PFSK-1 (cell line): ENCODE results near the gene ZNF814.
A peak's percentile ranks its signal among the peaks of the same experiment; 100 is the strongest.

ENCODE experiments used
- FOXP2 ChIP-seq: optimal IDR thresholded peaks from 2 replicates; pipeline ENCODE3; 2011; ENCODE audit warnings: borderline replicate concordance, control low read depth, inconsistent platforms; ENCODE audit not compliant: insufficient read depth; ENCODE audit errors: extremely low read length, extremely low read depth
- POLR2AphosphoS5 ChIP-seq: IDR thresholded peaks from 2 replicates; pipeline ENCODE4 v1.6.1; 2012; ENCODE audit warnings: low read depth, mild to moderate bottlenecking, control low read depth, low read length, moderate library complexity
- REST ChIP-seq, 2 experiments: IDR thresholded peaks; 2 replicates each; pipeline versions ENCODE4 v1.6.1 to v1.8.0; 2011 to 2012; ENCODE audit warnings: low read depth in 2 of 2, low read length in 2 of 2, control low read depth in 1 of 2, inconsistent platforms in 1 of 2, mild to moderate bottlenecking in 1 of 2, moderate library complexity in 1 of 2; ENCODE audit not compliant: insufficient read depth in 1 of 2
- SIN3A ChIP-seq: IDR thresholded peaks from 2 replicates; pipeline ENCODE4 v1.6.1; 2012; ENCODE audit warnings: mild to moderate bottlenecking, low read length, moderate library complexity, borderline replicate concordance; ENCODE audit not compliant: insufficient read depth
- TAF1 ChIP-seq: IDR thresholded peaks from 2 replicates; pipeline ENCODE4 v1.6.1; 2012; ENCODE audit warnings: low read length, control low read depth, borderline replicate concordance; ENCODE audit not compliant: insufficient read depth

The ZNF814 gene

GRCh38 chr19:57870225-57870624 is 18.6 kb downstream of the ZNF814 start:
- TF ChIP-seq REST (IDR thresholded peaks at IDR 0.05; ENCODE audit: insufficient read depth in 1 of 2, low read depth in 2 of 2, low read length in 2 of 2), result no peak
- no peak for TF ChIP-seq FOXP2
- TF ChIP-seq TAF1, result no peak
- no peak for TF ChIP-seq POLR2AphosphoS5
- no peak for TF ChIP-seq SIN3A

- no peak for TF ChIP-seq SIN3A
- peak; percentile 23; the same call in 1 of the 2 replicates for TF ChIP-seq POLR2AphosphoS5
These were observed 20.9 kb downstream of the ZNF814 start for GRCh38 chr19:57867868-57868492.

- TF ChIP-seq SIN3A (no peak), TAF1 (no peak), FOXP2 (no peak), POLR2AphosphoS5 (no peak)
These were observed 38.3 kb downstream of the ZNF814 start for GRCh38 chr19:57850553-57851017.

DNA sequence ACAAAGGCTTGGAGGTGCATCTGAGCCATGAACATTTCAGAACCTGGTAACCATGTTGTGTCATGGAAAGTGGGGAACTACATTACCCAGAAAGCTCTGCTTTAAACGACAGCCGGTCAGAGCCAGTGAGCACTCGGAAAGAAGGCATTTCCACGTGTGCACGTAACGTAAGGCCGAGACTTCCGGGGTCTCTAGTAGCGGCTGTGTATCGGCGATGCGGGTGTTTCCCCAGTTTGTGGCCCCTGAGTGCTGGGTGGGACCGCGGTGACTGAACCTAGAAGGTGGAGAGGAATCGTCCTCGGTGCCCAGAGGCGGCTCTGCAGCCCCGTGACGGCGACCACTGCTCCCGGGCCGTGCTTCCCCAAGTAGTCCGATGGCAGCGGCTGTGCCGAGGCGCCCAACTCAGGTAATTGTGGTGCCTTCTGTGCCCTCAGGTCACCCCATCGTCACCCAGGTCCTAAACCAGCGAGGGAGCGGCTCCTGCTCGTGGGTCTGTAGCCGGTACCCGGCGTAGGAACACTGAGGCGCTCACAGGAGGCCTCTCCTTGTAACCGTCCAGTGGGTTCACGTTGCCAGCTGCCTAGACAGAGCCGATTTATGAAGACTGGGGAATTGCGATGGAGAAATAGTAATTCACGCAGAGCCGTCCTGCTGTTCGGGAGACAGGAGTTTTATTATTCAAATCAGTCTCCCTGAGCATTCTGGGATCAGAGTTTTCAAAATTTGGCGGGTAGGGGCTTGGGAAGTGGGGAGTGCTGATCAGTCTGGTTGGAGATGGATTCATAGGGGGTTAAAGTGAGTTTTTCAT is 39.0 kb downstream of the ZNF814 start, which contains the start of gene ZNF587:
Gene ZNF587, plus strand, starts transcription at position 194 of the 808 bp plus-strand sequence. Its CDS starts 180 bp downstream, at position 374.
- TF ChIP-seq POLR2AphosphoS5, result peak; percentile 66

GRCh38 chr19:57841122-57841763 is 47.6 kb downstream of the ZNF814 start:
- no peak for TF ChIP-seq SIN3A
- no peak for TF ChIP-seq TAF1
- no peak for TF ChIP-seq POLR2AphosphoS5
- TF ChIP-seq FOXP2, result no peak
- no peak for TF ChIP-seq REST (IDR thresholded peaks at IDR 0.05; ENCODE audit: insufficient read depth in 1 of 2, low read depth in 2 of 2, low read length in 2 of 2)

DNA sequence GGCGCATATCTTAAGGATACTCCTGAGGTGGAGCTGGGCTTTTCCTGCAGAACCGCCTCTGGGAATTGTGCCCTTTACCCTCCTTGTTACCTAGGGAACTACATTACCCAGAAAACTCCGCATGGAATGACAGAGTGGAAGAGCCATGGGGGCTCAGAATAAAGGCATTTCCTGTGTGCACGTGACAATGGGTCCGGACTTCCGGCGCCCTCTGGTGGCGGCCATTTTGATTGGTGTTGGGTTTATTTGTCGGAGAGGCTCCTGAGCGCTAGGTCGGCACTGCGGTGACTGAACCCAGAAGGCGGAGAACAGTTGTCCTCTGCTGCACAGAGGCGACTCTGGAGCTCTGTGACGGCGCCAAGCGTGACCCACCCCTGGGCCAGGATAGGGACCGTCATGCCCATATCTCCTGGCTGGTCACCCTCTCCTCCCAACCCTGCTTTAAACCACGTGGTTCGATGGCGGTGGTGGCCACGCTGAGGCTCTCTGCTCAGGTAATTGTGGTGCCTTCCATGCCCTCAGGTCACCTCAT is 58.7 kb downstream of the ZNF814 start, which contains the start of gene ZNF587B:
Gene ZNF587B, plus strand, starts transcription at position 229 of the 532 bp plus-strand sequence. Its CDS starts 230 bp downstream, at position 459.
- TF ChIP-seq SIN3A (no peak), FOXP2 (no peak), POLR2AphosphoS5 (no peak), REST (IDR thresholded peaks at IDR 0.05; ENCODE audit: insufficient read depth in 1 of 2, low read depth in 2 of 2, low read length in 2 of 2) (no peak), TAF1 (no peak)
